GM19397 (cell line): ENCODE measurements around the gene NLK.
"Not testable (repeated sequence)": the region's sequence is repeated elsewhere in the genome, so short reads cannot be mapped to it uniquely, and the experiment has no call there.

Experiments used
- ATAC-seq: cut with Tn5 transposase; IDR thresholded peaks from one replicate; pipeline ENCODE4 v1.9.1; 2021; ENCODE audit warnings: mild to moderate bottlenecking, moderate library complexity; ENCODE audit not compliant: unreplicated experiment

Gene NLK

GRCh38 chr17:28042657-28042720 lies at the start of gene NLK:
Gene NLK (plus strand): TSS chr17:28042677. CDS start chr17:28042874, 197 bp downstream.
- no peak for ATAC-seq

- no peak for ATAC-seq
Observed at GRCh38 chr17:27993161-27993695, 49.2 kb upstream of the NLK start.

GRCh38 chr17:27993723-27994310 lies 48.7 kb upstream of the NLK start:
- no peak for ATAC-seq

GRCh38 chr17:27994586-27994985 lies 47.9 kb upstream of the NLK start:
- ATAC-seq, result no peak

- no peak for ATAC-seq
Observed at GRCh38 chr17:27995554-27995953, 46.9 kb upstream of the NLK start.

- no peak for ATAC-seq
Observed at GRCh38 chr17:27996202-27997043, 46.1 kb upstream of the NLK start.

GRCh38 chr17:27997044-27997401 lies 45.5 kb upstream of the NLK start:
- ATAC-seq, result no peak

- ATAC-seq, result no peak
Observed at GRCh38 chr17:27997522-27997921, 45.0 kb upstream of the NLK start.

- no peak for ATAC-seq
Observed at GRCh38 chr17:28001149-28001548, 41.3 kb upstream of the NLK start.

GRCh38 chr17:28004344-28004743 lies 38.1 kb upstream of the NLK start:
- ATAC-seq, result no peak

- not testable (repeated sequence) for ATAC-seq
Observed at GRCh38 chr17:28007925-28008324, 34.6 kb upstream of the NLK start.

- ATAC-seq, result no peak
Observed at GRCh38 chr17:28008513-28008912, 34.0 kb upstream of the NLK start.

GRCh38 chr17:28010406-28010805 lies 32.1 kb upstream of the NLK start:
- ATAC-seq, result no peak

- no peak for ATAC-seq
Observed at GRCh38 chr17:28018439-28019070, 23.9 kb upstream of the NLK start.

- ATAC-seq, result no peak
Observed at GRCh38 chr17:28020515-28020914, 22.0 kb upstream of the NLK start.

GRCh38 chr17:28029044-28029443 lies 13.4 kb upstream of the NLK start:
- ATAC-seq, result no peak

GRCh38 chr17:28030386-28030785 lies 12.1 kb upstream of the NLK start:
- no peak for ATAC-seq

GRCh38 chr17:28031174-28031573 lies 11.3 kb upstream of the NLK start:
- no peak for ATAC-seq

- no peak for ATAC-seq
Observed at GRCh38 chr17:28033972-28034714, 8.3 kb upstream of the NLK start.

GRCh38 chr17:28035452-28035851 lies 7.0 kb upstream of the NLK start:
- ATAC-seq, result not testable (repeated sequence)

- ATAC-seq, result not testable (repeated sequence)
Observed at GRCh38 chr17:28035884-28036283, 6.6 kb upstream of the NLK start.

GRCh38 chr17:28038802-28039201 lies 3.7 kb upstream of the NLK start:
- ATAC-seq, result no peak
